ENCODE results near the gene SPRR2A.
"Not testable (repeated sequence)": the region's sequence is repeated elsewhere in the genome, so short reads cannot be mapped to it uniquely, and the experiment has no call there.

The SPRR2A gene

DNA sequence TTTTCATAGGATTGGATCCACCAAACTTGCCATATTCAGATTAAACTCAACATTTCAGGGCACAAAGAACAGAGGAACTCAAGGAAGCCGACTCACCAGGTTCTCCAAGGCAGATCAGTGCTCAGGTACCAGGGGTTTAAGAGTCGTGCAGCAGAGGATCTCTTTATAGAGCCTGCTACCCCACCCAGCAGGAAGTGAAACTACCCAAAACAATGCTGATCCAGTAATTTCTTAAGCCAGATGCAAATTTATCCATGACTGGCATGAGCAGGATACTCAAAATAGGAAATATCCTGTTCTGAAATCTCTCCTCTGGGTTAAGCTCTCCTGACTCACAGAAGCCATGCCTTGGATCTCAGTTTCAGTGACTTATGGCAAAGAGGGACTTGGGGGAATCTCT lies at the start of gene SPRR2A:
SPRR2A (minus strand) TSS at position 138 of the 400 bp plus-strand sequence. CDS start 777 bp downstream, outside the sequence.
- no peak for FAIRE-seq

DNA sequence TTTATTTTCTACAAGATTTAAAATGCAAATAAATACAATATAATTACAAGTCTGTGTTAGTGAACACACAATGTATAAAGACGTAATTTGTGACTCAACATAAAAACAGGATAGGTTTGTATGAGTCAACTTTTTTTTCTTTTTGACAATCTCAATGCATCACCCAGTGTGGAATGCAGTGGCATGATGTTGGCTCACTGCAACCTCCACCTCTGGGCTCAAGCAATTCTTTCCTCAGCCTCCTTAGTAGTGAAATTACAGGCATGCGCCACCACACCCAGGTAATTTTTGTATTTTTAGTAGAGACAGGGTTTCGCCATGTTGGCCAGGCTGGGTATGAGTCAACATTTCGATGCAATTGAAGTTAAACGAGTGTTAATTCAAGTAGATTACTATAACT lies 42.9 kb upstream of the SPRR2A start:
- FAIRE-seq: no peak

DNA sequence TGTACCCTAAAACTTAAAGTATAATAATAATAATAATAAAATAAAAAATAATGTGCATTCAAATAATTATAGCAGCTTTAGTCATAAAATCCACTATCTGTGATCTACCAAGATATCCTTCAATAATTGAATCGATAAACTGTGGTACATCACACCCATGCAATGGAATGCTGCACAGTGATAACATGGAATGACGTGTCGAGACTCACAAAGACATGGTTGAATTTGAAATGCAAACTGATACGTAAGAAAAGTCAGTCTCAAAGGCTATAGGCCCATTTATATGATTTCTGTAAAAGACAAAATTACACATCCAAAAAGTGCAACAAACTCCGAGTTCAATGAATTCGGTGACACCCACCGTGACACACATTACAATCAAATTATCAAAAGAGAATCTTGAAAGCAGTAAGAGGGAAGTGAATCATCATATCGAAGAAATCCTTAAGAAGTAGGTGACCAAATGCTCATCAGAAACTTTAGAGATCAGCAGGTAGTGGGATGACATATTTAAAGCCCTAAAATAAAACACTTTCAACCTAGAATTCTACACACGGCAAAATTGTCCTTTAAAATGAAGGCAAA lies 42.2 kb upstream of the SPRR2A start:
- FAIRE-seq: no peak

DNA sequence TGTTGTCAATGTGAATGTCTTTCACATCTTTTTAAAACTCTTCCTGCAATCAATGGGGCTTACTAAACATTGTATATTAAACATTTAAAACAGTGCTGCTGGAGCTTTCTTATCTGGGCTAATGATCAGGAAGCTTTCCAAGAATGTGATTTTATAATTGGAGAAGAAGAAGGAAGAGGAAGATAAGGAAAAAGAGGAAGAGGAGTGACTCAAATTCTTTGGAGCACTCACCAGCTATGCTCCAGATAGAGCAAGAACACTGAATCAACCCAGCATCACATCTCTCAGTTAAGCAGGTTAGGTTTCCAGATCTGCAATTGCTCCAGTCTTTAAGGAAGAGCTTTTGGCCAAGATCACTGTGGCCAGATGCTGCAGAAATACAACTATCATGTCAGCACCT lies 38.5 kb upstream of the SPRR2A start:
- FAIRE-seq: no peak

DNA sequence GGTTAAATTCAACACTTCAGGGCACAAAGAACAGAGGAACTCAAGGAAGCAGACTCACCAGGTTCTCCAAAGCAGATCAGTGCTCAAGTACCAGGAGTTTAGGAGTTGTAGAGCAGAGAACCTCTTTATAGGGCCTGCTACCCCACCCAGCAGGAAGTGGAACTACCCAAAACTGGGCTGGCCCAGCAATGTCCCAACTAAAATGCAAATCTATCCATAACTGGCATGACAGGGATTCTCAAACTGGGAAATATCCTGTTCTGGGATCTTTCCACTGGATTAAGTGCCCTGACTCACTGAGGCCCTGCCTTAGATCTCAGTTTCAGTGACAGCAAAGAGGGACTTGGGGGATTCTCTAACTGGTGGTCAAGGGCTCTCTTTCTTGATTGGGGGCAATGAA lies 37.1 kb upstream of the SPRR2A start, which contains the start of gene SPRR2E:
SPRR2E (minus strand) TSS at position 101 of the 400 bp plus-strand sequence. CDS start 775 bp downstream, outside the sequence.
- no peak for FAIRE-seq

DNA sequence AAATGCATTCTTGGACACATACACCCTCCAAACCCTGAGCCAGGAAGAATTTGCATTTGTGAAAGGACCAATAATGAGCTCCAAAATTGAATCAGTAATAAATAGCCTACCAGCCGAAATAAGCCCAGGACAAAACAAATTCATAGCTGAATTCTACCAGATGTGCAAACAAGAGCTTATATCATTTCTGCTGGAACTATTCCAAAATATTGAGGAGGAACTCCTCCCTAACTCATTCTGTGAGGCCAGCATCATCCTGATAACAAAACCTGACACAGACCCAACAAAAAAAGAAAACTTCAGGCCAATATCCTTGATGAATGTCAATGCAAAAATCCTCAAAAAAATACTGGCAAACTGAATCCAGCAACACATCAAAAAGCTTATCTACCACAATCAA lies 30.3 kb upstream of the SPRR2A start:
- no peak for FAIRE-seq

DNA sequence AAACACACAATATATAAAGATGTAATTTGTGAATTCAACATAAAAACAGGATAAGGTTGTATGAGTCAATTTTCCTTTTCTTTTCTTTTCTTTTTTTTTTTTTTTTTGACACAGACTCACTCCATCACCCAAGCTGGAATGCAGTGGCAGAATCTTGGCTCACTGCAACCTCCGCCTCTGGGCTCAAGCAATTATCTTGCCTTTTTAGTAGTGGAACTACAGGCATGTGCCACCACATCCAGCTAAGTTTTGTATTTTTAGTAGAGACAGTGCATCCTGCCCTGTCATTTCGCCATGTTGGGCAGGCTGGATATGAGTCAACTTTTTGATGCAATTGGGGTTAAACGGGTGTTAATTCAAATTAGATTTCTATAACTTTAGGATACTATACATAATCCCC lies 24.4 kb upstream of the SPRR2A start:
- no peak for FAIRE-seq

DNA sequence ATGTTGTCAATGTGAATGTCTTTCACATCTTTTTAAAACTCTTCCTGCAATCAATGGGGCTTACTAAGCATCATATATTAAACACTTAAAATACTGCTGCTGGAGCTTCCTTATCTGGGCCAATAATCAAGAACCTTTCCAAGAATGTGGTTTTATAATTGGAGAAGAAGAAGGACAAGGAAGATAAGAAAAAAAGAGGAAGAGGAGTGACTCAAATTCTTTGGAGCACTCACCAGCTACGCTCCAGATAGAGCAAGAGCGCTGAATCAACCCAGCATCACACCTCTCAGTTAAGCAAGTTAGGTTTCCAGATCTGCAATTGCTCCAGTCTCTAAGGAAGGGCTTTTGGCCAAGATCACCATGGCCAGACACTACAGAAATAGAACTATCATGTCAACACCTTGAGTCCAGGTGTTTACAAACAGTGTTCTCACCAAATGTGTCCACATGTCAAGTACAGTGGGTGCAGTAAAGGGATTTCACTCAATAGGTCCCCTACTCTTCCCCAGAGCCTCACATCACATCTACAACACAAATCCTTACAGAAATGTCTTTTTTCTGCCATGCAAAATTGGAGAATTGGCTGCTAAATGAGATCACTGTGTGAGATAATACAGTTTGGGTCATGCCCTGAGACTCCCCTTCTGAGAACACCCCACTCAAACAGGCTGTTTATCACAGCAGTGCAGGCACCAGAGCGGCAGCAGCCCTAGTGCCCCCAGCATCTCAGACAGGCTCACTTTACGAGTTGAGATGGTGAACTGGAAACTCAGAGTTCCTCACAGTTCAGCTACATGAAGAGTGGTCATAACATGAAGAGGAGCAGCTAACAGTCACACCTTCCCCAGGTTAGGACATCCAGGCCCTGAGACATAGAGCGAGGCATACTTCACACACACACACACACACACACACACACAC lies 15.8 kb upstream of the SPRR2A start:
- FAIRE-seq: no peak

DNA sequence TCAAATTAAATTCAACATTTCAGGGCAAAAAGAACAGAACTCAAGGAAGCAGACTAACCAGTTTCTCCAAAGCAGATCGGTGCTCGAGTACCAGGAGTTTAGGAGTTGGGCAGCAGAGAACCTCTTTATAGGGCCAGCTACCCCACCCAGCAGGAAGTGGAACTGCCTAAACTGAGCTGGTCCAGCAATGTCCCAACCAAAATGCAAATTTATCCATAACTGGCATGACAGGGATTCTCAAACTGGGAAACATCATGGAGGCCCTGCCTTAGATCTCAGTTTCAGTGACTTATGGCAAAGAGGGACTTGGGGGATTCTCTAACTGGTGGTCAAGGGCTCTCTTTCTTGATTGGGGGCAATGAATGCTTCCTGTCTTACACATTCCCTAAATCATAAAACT lies 14.2 kb upstream of the SPRR2A start, which contains the start of gene SPRR2B:
SPRR2B (minus strand) TSS at position 101 of the 400 bp plus-strand sequence. CDS start 772 bp downstream, outside the sequence.
- FAIRE-seq: no peak

DNA sequence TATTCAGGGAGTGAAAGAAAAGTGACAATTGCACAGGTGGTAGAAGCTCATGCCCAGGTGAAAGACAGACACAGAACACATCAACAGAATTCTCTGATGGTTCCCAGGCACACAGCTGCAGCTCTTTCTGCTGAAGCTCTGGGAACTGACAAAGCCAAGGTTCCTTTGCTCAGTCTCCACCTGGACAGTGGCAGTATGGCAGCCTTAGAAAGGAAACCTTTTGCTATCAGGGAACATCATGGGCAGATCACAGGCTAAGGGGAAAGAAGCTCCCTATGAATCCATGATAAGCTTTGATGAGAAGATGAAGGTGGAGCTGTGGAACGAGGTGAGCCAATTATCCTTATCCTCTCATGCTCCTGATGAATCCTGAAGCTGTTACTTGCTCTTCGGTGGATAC lies 12.9 kb upstream of the SPRR2A start:
- no peak for FAIRE-seq

DNA sequence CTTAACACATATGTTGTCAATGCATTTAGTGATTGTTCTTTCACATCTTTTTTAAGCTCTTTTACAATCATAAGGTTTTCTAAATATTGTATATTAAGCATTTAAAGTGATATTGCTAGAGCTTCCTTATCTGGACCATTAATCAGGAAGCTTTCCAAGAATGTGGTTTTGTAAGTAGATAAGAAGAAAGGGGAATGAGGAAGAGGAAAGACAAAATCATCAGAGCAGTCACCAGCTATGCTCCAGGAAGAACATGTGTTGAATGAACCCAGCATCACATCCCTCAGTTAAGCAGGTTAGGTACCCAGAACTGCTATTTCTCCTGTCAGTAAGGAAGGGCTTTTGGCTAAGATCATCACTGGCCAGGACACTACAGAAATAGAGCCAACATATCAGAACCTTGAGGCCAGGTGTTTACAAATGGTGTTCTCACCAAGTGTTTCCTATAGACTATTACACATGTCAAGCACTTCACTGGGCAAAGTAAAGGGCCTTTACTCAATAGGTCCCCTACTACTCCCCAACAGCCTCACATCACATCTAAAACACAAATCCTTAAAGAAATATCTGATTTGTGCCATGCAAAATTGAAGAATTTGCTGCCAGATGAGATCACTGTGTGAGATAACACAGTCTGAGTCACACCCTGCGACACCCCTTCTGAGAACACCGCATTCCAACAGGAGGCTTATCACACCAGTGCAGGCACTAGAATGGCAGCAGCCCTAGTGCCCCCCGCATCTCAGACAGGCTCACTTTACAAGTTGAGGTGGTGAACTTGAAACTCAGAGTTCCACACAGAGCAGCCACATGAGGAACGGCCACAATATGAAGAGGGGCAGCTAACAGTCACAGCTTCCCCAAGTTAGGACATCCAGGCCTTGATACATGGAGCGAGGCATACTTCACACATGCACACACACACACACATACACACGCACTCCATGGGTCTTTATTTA lies 1.8 kb upstream of the SPRR2A start:
- no peak for FAIRE-seq

DNA sequence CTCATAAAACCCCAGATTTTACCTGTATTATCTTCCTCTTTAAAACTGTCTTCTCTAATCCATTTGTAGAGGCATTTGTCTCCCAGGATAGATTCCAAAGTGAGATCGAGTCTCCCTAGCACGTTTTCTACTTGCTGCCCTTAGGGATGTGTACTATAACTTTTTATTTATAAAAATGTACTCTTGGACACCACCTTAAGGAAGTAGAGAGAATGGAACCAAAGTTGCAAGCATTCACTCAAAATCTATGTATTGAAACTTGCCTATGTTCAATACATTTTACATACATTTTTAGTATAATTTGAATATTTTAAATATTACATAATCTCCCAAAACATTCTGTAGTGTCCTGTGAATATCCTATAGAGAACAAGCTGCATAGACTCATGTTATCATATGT lies 842 bp upstream of the SPRR2A start:
- FAIRE-seq: no peak

DNA sequence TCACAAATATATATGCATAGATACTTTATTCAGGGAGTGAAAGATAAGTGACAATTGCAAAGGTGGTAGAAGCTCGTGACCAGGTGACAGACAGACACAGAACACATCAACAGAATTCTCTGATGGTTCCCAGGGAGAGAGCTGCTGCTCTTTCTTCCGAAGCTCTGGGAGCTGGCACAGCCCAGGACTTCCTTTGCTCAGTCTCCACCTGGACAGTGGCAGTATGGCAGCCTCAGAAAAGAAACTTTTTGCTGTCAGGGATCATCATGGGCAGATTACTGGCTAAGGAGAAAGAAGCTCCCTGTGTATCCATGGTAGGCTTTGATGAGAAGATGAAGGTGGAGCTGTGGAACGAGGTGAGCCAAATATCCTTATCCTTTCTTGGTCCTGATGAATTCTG lies 1.2 kb downstream of the SPRR2A start:
- not testable (repeated sequence) for FAIRE-seq

DNA sequence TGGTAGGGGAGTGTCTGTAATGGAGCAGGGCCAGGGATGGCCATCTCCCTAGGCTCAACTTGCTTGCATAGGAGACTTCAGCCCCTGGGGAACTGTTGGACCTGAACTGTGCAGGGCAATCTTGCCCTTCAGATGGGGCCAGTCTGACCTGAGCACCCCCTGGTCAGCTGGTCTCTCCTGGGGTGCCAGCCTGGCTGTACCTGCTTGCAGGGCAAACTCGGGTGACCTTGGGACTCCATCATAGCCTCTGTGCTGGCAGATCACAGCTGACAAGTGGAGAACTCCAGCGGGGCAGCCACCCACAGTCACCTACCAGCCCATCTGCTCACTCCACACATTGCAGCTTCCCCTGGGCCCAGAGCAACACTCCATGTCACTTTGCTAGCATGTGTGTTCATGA lies 8.1 kb downstream of the SPRR2A start:
- FAIRE-seq: no peak

DNA sequence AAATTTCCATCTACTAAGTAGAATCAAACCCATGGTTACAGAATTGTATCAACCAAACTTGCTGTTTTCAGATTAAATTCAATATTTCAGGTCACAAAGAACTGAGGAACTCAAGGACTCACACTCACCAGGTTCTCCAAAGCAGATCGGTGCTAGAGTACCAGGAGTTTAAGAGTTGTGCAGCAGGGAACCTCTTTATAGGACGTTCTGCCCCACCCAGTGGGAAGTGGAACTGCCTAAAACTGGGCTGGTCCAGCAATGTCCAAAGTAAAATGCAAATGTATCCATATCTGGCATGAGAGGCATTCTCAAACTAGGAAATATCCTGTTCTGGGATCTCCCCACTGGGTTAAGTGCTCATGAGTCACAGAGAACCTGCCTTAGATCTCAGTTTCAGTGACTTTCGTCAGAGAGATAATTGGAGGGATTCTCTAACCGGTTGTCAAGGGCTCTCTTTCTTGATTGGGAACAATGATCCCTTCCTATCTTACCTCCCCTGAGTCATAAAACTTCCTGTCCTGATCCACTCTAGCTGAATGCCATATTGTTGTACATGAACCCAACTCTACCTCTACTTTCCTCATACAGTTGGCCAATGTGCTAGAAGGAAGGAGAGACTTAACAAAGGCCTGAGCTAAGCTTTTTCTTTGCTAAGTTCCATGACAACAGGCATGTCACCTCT lies 16.2 kb downstream of the SPRR2A start, which contains the start of gene SPRR2D:
SPRR2D (minus strand) TSS at position 171 of the 682 bp plus-strand sequence. CDS start 774 bp downstream, outside the sequence.
- FAIRE-seq: no peak

DNA sequence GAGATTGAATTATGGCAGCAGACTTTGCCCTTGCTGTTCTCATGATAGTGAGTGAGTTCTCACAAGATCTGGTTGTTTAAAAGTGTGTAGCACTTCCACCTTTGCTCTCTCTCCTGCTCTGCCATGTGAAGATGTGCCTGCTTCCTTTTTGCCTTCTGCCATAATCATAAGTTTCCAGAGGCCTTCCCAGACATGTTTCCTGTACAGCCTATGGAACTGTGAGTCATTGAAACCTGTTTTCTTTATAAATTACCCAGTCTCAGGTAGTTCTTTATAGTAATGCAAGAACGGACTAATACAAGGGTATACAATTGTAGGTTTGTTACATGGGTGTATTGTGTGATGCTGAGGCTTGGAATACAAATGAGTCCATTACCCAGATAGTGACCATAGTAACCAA lies 22.1 kb downstream of the SPRR2A start:
- no peak for FAIRE-seq

DNA sequence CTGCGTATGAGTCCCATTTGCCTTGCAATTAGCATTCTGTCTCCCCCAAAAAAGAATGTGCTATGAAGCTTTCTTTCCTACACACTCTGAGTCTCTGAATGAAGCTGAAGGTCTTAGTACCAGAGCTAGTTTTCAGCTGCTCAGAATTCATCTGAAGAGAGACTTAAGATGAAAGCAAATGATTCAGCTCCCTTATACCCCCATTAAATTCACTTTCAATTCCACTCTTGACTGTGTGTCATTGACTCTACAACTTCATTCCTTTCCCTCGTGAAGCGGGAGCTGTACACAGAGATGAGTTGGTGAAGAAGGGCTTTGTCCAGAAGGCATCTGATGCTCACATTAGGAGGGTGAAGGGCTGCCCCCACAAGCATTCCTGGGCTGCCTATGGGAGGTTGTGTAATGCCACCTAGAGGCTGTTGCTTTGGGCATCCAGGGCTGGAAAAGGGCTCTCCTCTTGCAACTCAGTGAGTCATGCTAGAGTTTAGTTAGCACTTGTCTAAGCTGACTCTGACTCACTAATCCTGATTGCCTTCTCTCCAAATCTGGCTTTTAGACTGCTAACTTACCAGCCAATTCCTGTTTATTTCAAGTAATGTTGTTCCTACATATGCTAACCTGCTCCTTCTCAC lies 24.5 kb downstream of the SPRR2A start:
- no peak for FAIRE-seq

DNA sequence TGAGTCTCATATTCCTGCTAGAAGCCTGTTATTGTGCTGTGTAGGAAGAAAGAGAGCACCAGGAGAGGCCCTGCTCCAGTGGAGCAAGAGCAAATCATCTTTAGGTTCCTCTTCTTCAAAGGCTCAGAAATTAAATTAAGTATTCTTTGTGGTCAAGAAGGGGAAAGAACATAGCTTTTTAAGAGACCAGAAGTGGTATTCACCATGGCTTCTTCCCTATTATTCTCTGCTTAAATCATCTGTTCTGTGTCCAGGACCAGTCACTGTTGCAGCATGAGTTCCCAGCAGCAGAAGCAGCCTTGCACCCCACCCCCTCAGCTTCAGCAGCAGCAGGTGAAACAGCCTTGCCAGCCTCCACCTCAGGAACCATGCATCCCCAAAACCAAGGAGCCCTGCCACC lies 25.2 kb downstream of the SPRR2A start:
- no peak for FAIRE-seq

DNA sequence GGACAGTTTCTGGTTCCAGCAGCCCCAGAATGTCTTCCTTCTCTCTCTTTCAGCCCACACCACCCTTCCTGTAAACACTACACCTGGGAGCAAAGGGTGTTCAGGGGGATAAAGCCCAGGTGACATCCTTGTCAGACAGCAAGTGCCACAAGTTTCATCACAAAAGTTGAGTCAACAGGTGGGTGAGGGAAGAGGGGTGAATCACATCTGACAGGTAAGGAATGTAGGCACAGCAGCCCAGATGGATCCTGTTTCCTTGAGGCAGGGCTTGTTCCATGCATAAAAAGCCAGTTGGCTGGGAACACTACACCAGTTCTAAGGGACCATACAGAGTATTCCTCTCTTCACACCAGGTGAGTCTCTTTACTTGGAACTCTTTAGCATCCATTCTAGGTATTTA lies 26.4 kb downstream of the SPRR2A start, which contains the start of gene SPRR1B:
SPRR1B (plus strand) TSS at position 309 of the 400 bp plus-strand sequence. CDS start 1,143 bp downstream, outside the sequence.
- FAIRE-seq: no peak

DNA sequence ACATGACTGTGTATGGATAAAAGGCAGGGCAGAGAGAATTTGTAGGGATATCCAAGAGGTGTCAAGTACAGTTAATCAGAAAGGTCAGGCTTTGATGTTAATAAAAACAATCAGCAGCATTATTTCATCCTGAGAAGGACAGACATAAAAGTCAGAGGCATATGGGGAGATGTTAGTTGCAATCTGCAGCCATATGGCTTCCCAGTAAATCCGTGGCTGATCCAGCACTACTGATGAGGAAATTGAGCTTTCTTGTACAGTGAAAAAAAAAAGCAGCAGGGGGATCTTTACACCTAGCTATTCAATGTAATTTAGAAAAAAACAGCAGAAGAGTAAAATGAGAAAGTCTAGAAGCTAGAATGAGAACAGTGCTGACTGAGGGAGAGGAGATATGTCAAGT lies 28.5 kb downstream of the SPRR2A start:
- no peak for FAIRE-seq

DNA sequence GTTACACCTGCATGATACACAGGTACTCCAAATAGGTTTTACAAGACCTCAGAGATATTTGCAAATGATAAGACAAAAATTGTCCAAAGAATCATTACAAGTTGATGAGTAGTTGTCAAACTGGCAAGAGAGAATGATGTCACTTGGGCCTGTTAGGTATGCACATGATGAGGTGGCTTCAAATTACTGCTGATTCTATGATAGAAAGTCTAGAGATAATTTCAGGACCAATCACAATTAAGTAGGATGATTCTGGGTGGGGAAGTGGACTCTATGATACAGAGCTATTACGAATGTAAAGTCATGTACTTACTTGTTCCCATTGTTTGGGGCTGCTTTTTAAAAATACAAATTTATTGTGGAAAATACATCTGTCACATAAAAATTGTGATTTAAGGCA lies 31.5 kb downstream of the SPRR2A start:
- FAIRE-seq: no peak
